Activated CD8-positive, alpha-beta T cell treated with anti-CD3 and anti-CD28 coated beads, Interleukin-2, amount 10 ng/mL, durations not matched to agents 7 days and 5 days (primary cell): ENCODE measurements around the gene LPAR6. TPM values are rescaled to one million over a fixed set of nuclear protein-coding genes. Genes with fewer than 3 reads are reported as not detected.

ENCODE experiments used
- ATAC-seq: fragments of 150-1000 bp; cut with Tn5 transposase; one replicate; pipeline ENCODE4 v1.10.0; 2021; ENCODE audit warnings: moderate library complexity
- CTCF ChIA-PET: fragments of 350-600 bp; sonication (Branson Sonifier 250); formaldehyde crosslinking; loops from one replicate; lab custom pipeline; 2021; ENCODE audit warnings: antibody characterized with exemption; lab: Charles Lee
- POLR2A ChIA-PET: fragments of 350-600 bp; sonication (Branson Sonifier 250); formaldehyde crosslinking; loops from one replicate; lab custom pipeline; 2021; ENCODE audit warnings: antibody characterized with exemption; lab: Charles Lee
- DNase-seq: peaks from one replicate; pipeline ENCODE4 v3.0.0-alpha.2; 2020
- H3K27ac Mint-ChIP-seq: one replicate; pipeline ENCODE4 v1.8.0; 2021; ENCODE audit warnings: mild to moderate bottlenecking, mixed read lengths
- H3K27me3 Mint-ChIP-seq: one replicate; pipeline ENCODE4 v1.8.0; 2021; ENCODE audit warnings: low read depth, mixed read lengths
- H3K36me3 Mint-ChIP-seq: one replicate; pipeline ENCODE4 v1.8.0; 2021; ENCODE audit warnings: low read depth, mixed read lengths
- H3K4me1 Mint-ChIP-seq: one replicate; pipeline ENCODE4 v1.8.0; 2021; ENCODE audit warnings: low read depth, mixed read lengths
- H3K4me3 Mint-ChIP-seq: one replicate; pipeline ENCODE4 v1.8.0; 2021; ENCODE audit warnings: mild to moderate bottlenecking, mixed read lengths
- H3K9me3 Mint-ChIP-seq: one replicate; pipeline ENCODE4 v1.8.0; 2022; ENCODE audit warnings: mixed read lengths; ENCODE audit not compliant: insufficient read depth
- total RNA-seq, 2 experiments: library from RNA; stranded (reverse); gene quantifications; one replicate each; pipeline ENCODE4 v1.2.3, GENCODE V29; 2021

Gene LPAR6
- total RNA-seq, 2 experiments from 2014 or later = 47.6 to 50.3 TPM

GRCh38 chr13:48369988-48370387 lies 42.9 kb downstream of the LPAR6 start:
- H3K36me3 Mint-ChIP-seq = peaks cover 59% of the 10 kb centered on the region
- no peaks in the 10 kb centered on the region for H3K27me3 Mint-ChIP-seq
- POLR2A ChIA-PET = no interaction called here
- H3K4me1 Mint-ChIP-seq = no peaks in the 10 kb centered on the region
- CTCF ChIA-PET = no interaction called here
- ATAC-seq (no peak), DNase-seq (no peak)
- no peak overlapping the region for H3K27ac Mint-ChIP-seq
- H3K9me3 Mint-ChIP-seq = no peaks in the 10 kb centered on the region
- H3K4me3 Mint-ChIP-seq = no peak overlapping the region

Other genes starting within 250 kb of the LPAR6 start
- gene ITM2B, start 179.9 kb downstream of the LPAR6 start, total RNA-seq = 100 to 1,000 TPM; 243 to 244 TPM
- gene RB1, start 109.4 kb downstream of the LPAR6 start, total RNA-seq = 10 to 100 TPM; 61.7 to 64.6 TPM
- 10 to 100 TPM; 31.0 to 31.5 TPM for gene RCBTB2, start 120.0 kb upstream of the LPAR6 start, total RNA-seq
- 1 to 10 TPM; 2.9 to 3.3 TPM for gene CYSLTR2, start 240.8 kb upstream of the LPAR6 start, total RNA-seq